Measurements from ENCODE around the gene OR5D18.
"Not testable (repeated sequence)": the region's sequence is repeated elsewhere in the genome, so short reads cannot be mapped to it uniquely, and the experiment has no call there.

The OR5D18 gene

GRCh38 chr11:55854704-55855103 is 35.3 kb downstream of the OR5D18 start:
- in situ Hi-C loops (cut with HindIII; ENCODE audit: low sequenced_read_pairs): no loop called here

GRCh38 chr11:55867354-55867753 is 47.9 kb downstream of the OR5D18 start:
- DNase-seq (ENCODE audit: low read depth); H3K4me3 ChIP-seq (ENCODE audit: low read depth, low read length); in situ Hi-C loops (cut with HindIII; ENCODE audit: low sequenced_read_pairs): not testable (repeated sequence)

More at GRCh38 chr11:55854704-55855103, 35.3 kb downstream of the OR5D18 start:
- no peak for DNase-seq (ENCODE audit: low read depth)
- no peak overlapping the region for H3K4me3 ChIP-seq (ENCODE audit: low read depth, low read length)
- TF ChIP-seq CTCF (IDR thresholded peaks at IDR 0.05; ENCODE audit: low read depth, low read length, missing control alignments): no peak

Data from astrocyte of the cerebellum (primary cell).